Activated T-cell treated with anti-CD3 and anti-CD28 coated beads, Interleukin-2, amount 50 U/mL, for 4 hours (primary cell): ENCODE data around the gene CFAP77. TPM values are rescaled to one million over a fixed set of nuclear protein-coding genes. Genes with fewer than 3 reads are reported as not detected.

ENCODE experiments used
- ATAC-seq, 2 donors: fragments of 200-7000 bp; cut with Tn5 transposase; one replicate each; pipeline ENCODE4 v1.10.0; 2021
- DNase-seq: peaks from one replicate; pipeline ENCODE4 v3.0.0-alpha.2; 2020
- H3K27me3 Mint-ChIP-seq: one replicate; pipeline ENCODE4 v1.8.0; 2021; ENCODE audit warnings: low read depth, mixed read lengths
- H3K36me3 Mint-ChIP-seq: one replicate; pipeline ENCODE4 v1.8.0; 2022; ENCODE audit warnings: mixed read lengths; ENCODE audit not compliant: insufficient read depth
- H3K4me1 Mint-ChIP-seq: one replicate; pipeline ENCODE4 v1.8.0; 2021; ENCODE audit warnings: low read depth, mixed read lengths
- H3K4me3 Mint-ChIP-seq: one replicate; pipeline ENCODE4 v1.8.0; 2021; ENCODE audit warnings: mild to moderate bottlenecking, moderate library complexity, mixed read lengths
- H3K9me3 Mint-ChIP-seq: one replicate; pipeline ENCODE4 v1.8.0; 2021; ENCODE audit warnings: mixed read lengths
- total RNA-seq, 3 donors: library from RNA; stranded (reverse); gene quantifications; one replicate each; pipeline ENCODE4 v1.2.1, GENCODE V29; 2021

CFAP77 gene
- total RNA-seq, 3 donors from 2014 or later: not detected

GRCh38 chr9:132590318-132591182 is 180.5 kb downstream of the CFAP77 start:
- H3K4me3 Mint-ChIP-seq: no peak overlapping the region
- no peak for DNase-seq
- H3K4me1 Mint-ChIP-seq: peaks cover 12% of the 10 kb centered on the region
- peaks cover 17% of the 10 kb centered on the region for H3K36me3 Mint-ChIP-seq
- ATAC-seq: peak in 1 of 2 donors; percentile 8
- H3K9me3 Mint-ChIP-seq: no peaks in the 10 kb centered on the region
- H3K27me3 Mint-ChIP-seq: peaks cover 60% of the 10 kb centered on the region

GRCh38 chr9:132591244-132591643 is 181.2 kb downstream of the CFAP77 start:
- Mint-ChIP-seq H3K27me3 (peaks cover 53% of the 10 kb centered on the region), H3K4me1 (peaks cover 9% of the 10 kb centered on the region), H3K4me3 (no peak overlapping the region), H3K9me3 (no peaks in the 10 kb centered on the region), H3K36me3 (peaks cover 24% of the 10 kb centered on the region)
- ATAC-seq (no peak), DNase-seq (no peak)

GRCh38 chr9:132591751-132592314 is 181.8 kb downstream of the CFAP77 start:
- H3K4me3 Mint-ChIP-seq: no peak overlapping the region
- H3K27me3 Mint-ChIP-seq: peaks cover 47% of the 10 kb centered on the region
- no peaks in the 10 kb centered on the region for H3K9me3 Mint-ChIP-seq
- ATAC-seq (no peak), DNase-seq (no peak)
- peaks cover 7% of the 10 kb centered on the region for H3K4me1 Mint-ChIP-seq
- H3K36me3 Mint-ChIP-seq: peaks cover 30% of the 10 kb centered on the region

- no peak overlapping the region for H3K4me3 Mint-ChIP-seq
- peaks cover 7% of the 10 kb centered on the region for H3K4me1 Mint-ChIP-seq
- DNase-seq (no peak), ATAC-seq (no peak)
- no peaks in the 10 kb centered on the region for H3K9me3 Mint-ChIP-seq
- H3K27me3 Mint-ChIP-seq: peaks cover 47% of the 10 kb centered on the region
- peaks cover 30% of the 10 kb centered on the region for H3K36me3 Mint-ChIP-seq
These were observed 182.4 kb downstream of the CFAP77 start for GRCh38 chr9:132592451-132592850.

GRCh38 chr9:132594412-132594811 is 184.4 kb downstream of the CFAP77 start:
- DNase-seq (no peak), ATAC-seq (no peak)
- Mint-ChIP-seq H3K4me3 (no peak overlapping the region), H3K4me1 (peaks cover 7% of the 10 kb centered on the region), H3K9me3 (no peaks in the 10 kb centered on the region), H3K27me3 (peaks cover 33% of the 10 kb centered on the region), H3K36me3 (peaks cover 42% of the 10 kb centered on the region)

- DNase-seq (no peak), ATAC-seq (no peak)
- H3K4me1 Mint-ChIP-seq: peaks cover 7% of the 10 kb centered on the region
- H3K36me3 Mint-ChIP-seq: peaks cover 51% of the 10 kb centered on the region
- peaks cover 27% of the 10 kb centered on the region for H3K27me3 Mint-ChIP-seq
- no peaks in the 10 kb centered on the region for H3K9me3 Mint-ChIP-seq
- no peak overlapping the region for H3K4me3 Mint-ChIP-seq
These were observed 185.3 kb downstream of the CFAP77 start for GRCh38 chr9:132595319-132595718.

GRCh38 chr9:132596200-132596599 is 186.2 kb downstream of the CFAP77 start:
- no peak overlapping the region for H3K4me3 Mint-ChIP-seq
- H3K36me3 Mint-ChIP-seq: peaks cover 60% of the 10 kb centered on the region
- ATAC-seq (no peak), DNase-seq (no peak)
- peaks cover 22% of the 10 kb centered on the region for H3K27me3 Mint-ChIP-seq
- no peaks in the 10 kb centered on the region for H3K9me3 Mint-ChIP-seq
- H3K4me1 Mint-ChIP-seq: peaks cover 3% of the 10 kb centered on the region

GRCh38 chr9:132597073-132597775 is 187.2 kb downstream of the CFAP77 start:
- H3K27me3 Mint-ChIP-seq: peaks cover 14% of the 10 kb centered on the region
- H3K9me3 Mint-ChIP-seq: no peaks in the 10 kb centered on the region
- no peaks in the 10 kb centered on the region for H3K4me1 Mint-ChIP-seq
- H3K36me3 Mint-ChIP-seq: peaks cover 70% of the 10 kb centered on the region
- no peak overlapping the region for H3K4me3 Mint-ChIP-seq
- no peak for ATAC-seq
- no peak for DNase-seq

GRCh38 chr9:132600326-132600984 is 190.4 kb downstream of the CFAP77 start:
- Mint-ChIP-seq H3K4me1 (no peaks in the 10 kb centered on the region), H3K36me3 (peaks cover 81% of the 10 kb centered on the region), H3K27me3 (peaks cover 3% of the 10 kb centered on the region), H3K9me3 (no peaks in the 10 kb centered on the region), H3K4me3 (no peak overlapping the region)
- DNase-seq (no peak), ATAC-seq (no peak)

- ATAC-seq (no peak), DNase-seq (no peak)
- Mint-ChIP-seq H3K27me3 (peaks cover 3% of the 10 kb centered on the region), H3K4me1 (no peaks in the 10 kb centered on the region), H3K36me3 (peaks cover 77% of the 10 kb centered on the region), H3K9me3 (no peaks in the 10 kb centered on the region), H3K4me3 (no peak overlapping the region)
These were observed 192.2 kb downstream of the CFAP77 start for GRCh38 chr9:132602207-132602606.

- H3K36me3 Mint-ChIP-seq: peaks cover 79% of the 10 kb centered on the region
- DNase-seq: no peak
- no peaks in the 10 kb centered on the region for H3K9me3 Mint-ChIP-seq
- no peaks in the 10 kb centered on the region for H3K27me3 Mint-ChIP-seq
- ATAC-seq: no peak
- no peak overlapping the region for H3K4me3 Mint-ChIP-seq
- no peaks in the 10 kb centered on the region for H3K4me1 Mint-ChIP-seq
These were observed 195.4 kb downstream of the CFAP77 start for GRCh38 chr9:132605387-132605786.

GRCh38 chr9:132606066-132606465 is 196.1 kb downstream of the CFAP77 start:
- no peak overlapping the region for H3K4me3 Mint-ChIP-seq
- no peak for DNase-seq
- H3K36me3 Mint-ChIP-seq: peaks cover 79% of the 10 kb centered on the region
- no peaks in the 10 kb centered on the region for H3K4me1 Mint-ChIP-seq
- H3K27me3 Mint-ChIP-seq: no peaks in the 10 kb centered on the region
- no peak for ATAC-seq
- H3K9me3 Mint-ChIP-seq: no peaks in the 10 kb centered on the region

- no peaks in the 10 kb centered on the region for H3K4me1 Mint-ChIP-seq
- no peaks in the 10 kb centered on the region for H3K27me3 Mint-ChIP-seq
- no peak for DNase-seq
- H3K4me3 Mint-ChIP-seq: no peak overlapping the region
- peaks cover 74% of the 10 kb centered on the region for H3K36me3 Mint-ChIP-seq
- no peak for ATAC-seq
- no peaks in the 10 kb centered on the region for H3K9me3 Mint-ChIP-seq
These were observed 199.2 kb downstream of the CFAP77 start for GRCh38 chr9:132609184-132609583.

- Mint-ChIP-seq H3K27me3 (no peaks in the 10 kb centered on the region), H3K36me3 (peaks cover 74% of the 10 kb centered on the region), H3K4me1 (no peaks in the 10 kb centered on the region), H3K9me3 (no peaks in the 10 kb centered on the region), H3K4me3 (no peak overlapping the region)
- DNase-seq (no peak), ATAC-seq (peak in 1 of 2 donors; percentile 48)
These were observed 199.8 kb downstream of the CFAP77 start for GRCh38 chr9:132609829-132610228.
